Liver (tissue), 9 donors: ENCODE measurements around the gene BAIAP3. TPM values are rescaled to one million over a fixed set of nuclear protein-coding genes. Genes with fewer than 3 reads are reported as not detected.

Experiments
- DNase-seq: peaks from one replicate; pipeline ENCODE4 v3.0.0-alpha.2; 2017; ENCODE audit warnings: low spot score
- H3K27ac ChIP-seq, 2 donors: one replicate each; pipeline ENCODE4 v1.7.0; 2013; ENCODE audit warnings: inconsistent platforms in 2 of 2, low read length in 2 of 2, control low read depth in 1 of 2, low read depth in 1 of 2, mild to moderate bottlenecking in 1 of 2
- H3K27me3 ChIP-seq, 4 donors: one replicate each; pipeline versions ENCODE4 v1.6.1 to v1.7.0; 2013; ENCODE audit warnings: low read length in 3 of 4, inconsistent platforms in 1 of 4, mild to moderate bottlenecking in 1 of 4, moderate library complexity in 1 of 4; ENCODE audit not compliant: control insufficient read depth in 4 of 4, insufficient read depth in 4 of 4
- H3K36me3 ChIP-seq, 4 donors: one replicate each; pipeline versions ENCODE4 v1.6.1 to v1.7.0; 2013; ENCODE audit warnings: low read length in 3 of 4, mild to moderate bottlenecking in 3 of 4, low read depth in 1 of 4, moderate library complexity in 1 of 4; ENCODE audit not compliant: control insufficient read depth in 4 of 4, insufficient read depth in 3 of 4
- H3K4me1 ChIP-seq, 4 donors: one replicate each; pipeline versions ENCODE4 v1.6.1 to v1.7.0; 2013; ENCODE audit warnings: low read length in 3 of 4, mild to moderate bottlenecking in 3 of 4, moderate library complexity in 1 of 4; ENCODE audit not compliant: control insufficient read depth in 4 of 4, insufficient read depth in 4 of 4
- H3K4me3 ChIP-seq, 3 donors: one replicate each; pipeline versions ENCODE4 v1.6.1 to v1.7.0; 2013; ENCODE audit warnings: low read length in 3 of 3, control low read depth in 1 of 3, low read depth in 1 of 3, mild to moderate bottlenecking in 1 of 3
- H3K9ac ChIP-seq, 2 donors: one replicate each; pipeline ENCODE4 v1.7.0; 2013; ENCODE audit warnings: low read length in 2 of 2, mild to moderate bottlenecking in 2 of 2, moderate library complexity in 2 of 2, control low read depth in 1 of 2, low read depth in 1 of 2
- H3K9me3 ChIP-seq, 4 donors: one replicate each; pipeline versions ENCODE4 v1.6.1 to v1.7.0; 2013; ENCODE audit warnings: low read length in 3 of 4; ENCODE audit not compliant: control insufficient read depth in 4 of 4
- EGR1 ChIP-seq, 2 donors: IDR thresholded peaks; 2 replicates each; pipeline ENCODE4 v1.6.1; 2016 to 2018; ENCODE audit warnings: antibody characterized with exemption in 2 of 2, low read depth in 2 of 2
- FOXA1 ChIP-seq: IDR thresholded peaks from 2 replicates; pipeline ENCODE4 v1.6.1; 2016; ENCODE audit warnings: antibody characterized with exemption
- FOXA2 ChIP-seq: IDR thresholded peaks from 2 replicates; pipeline ENCODE4 v1.6.1; 2016; ENCODE audit warnings: antibody characterized with exemption
- GABPA ChIP-seq, 2 donors: IDR thresholded peaks in 1 of 2; conservative IDR thresholded peaks in 1 of 2; 2 replicates each; pipeline ENCODE4 v1.6.1; 2016; ENCODE audit warnings: antibody characterized with exemption in 2 of 2, mild to moderate bottlenecking in 1 of 2, moderate library complexity in 1 of 2
- HNF4A ChIP-seq, 2 donors: conservative IDR thresholded peaks; 2 replicates each; pipeline ENCODE4 v1.6.1; 2016; ENCODE audit warnings: antibody characterized with exemption in 2 of 2, mild to moderate bottlenecking in 2 of 2
- HNF4G ChIP-seq: IDR thresholded peaks from 2 replicates; pipeline ENCODE4 v1.6.1; 2016; ENCODE audit warnings: antibody characterized with exemption
- JUND ChIP-seq, 2 donors: IDR thresholded peaks; 2 replicates each; pipeline ENCODE4 v1.6.1; 2016; ENCODE audit warnings: antibody characterized with exemption in 2 of 2
- NR2F2 ChIP-seq: IDR thresholded peaks from 2 replicates; pipeline ENCODE4 v1.6.1; 2016; ENCODE audit warnings: antibody characterized with exemption
- RAD21 ChIP-seq, 2 donors: IDR thresholded peaks; 2 replicates each; pipeline ENCODE4 v1.6.1; 2016; ENCODE audit warnings: antibody characterized with exemption in 2 of 2, mild to moderate bottlenecking in 2 of 2
- RXRA ChIP-seq, 2 donors: IDR thresholded peaks; 2 replicates each; pipeline ENCODE4 v1.6.1; 2017 to 2018; ENCODE audit warnings: antibody characterized with exemption in 2 of 2, mild to moderate bottlenecking in 1 of 2
- SP1 ChIP-seq: IDR thresholded peaks from 2 replicates; pipeline ENCODE4 v1.6.1; 2018; ENCODE audit warnings: antibody characterized with exemption, mild to moderate bottlenecking
- TAF1 ChIP-seq: conservative IDR thresholded peaks from 2 replicates; pipeline ENCODE4 v1.6.1; 2016; ENCODE audit warnings: antibody characterized with exemption, mild to moderate bottlenecking
- YY1 ChIP-seq: IDR thresholded peaks from 2 replicates; pipeline ENCODE4 v1.6.1; 2016; ENCODE audit warnings: antibody characterized with exemption, mild to moderate bottlenecking
- WGBS: extraction: QIAGEN DNeasy Blood & Tissue Kit; methylation state at CpG from one replicate; pipeline ENCODE4 v1.1.7; 2013; 5-methylcytosine and 5-hydroxymethylcytosine counted together
- polyA plus RNA-seq, 2 donors: library from polyadenylated mRNA; stranded (reverse) in 1 of 2; unstranded in 1 of 2; fragments of 200-250 nt in 1 of 2; fragments of >200 nt in 1 of 2; fragmentation: Nextera tagmentation in 1 of 2; extraction: Ambion mirVana in 1 of 2; gene quantifications; one replicate each; pipeline versions ENCODE4 v1.2.1 to v1.2.3, GENCODE V29; 2013 to 2015
- total RNA-seq, 2 donors: library from RNA; depleted of rRNA; stranded (reverse); fragments of >200 nt; gene quantifications; one replicate each; pipeline ENCODE4 v1.2.3, GENCODE V29; 2014
- TF ChIP-seq, protein P1 (sequence below): IDR thresholded peaks from 2 replicates; pipeline ENCODE4 v1.6.1; 2016; ENCODE audit warnings: antibody characterized with exemption
- TF ChIP-seq, protein P2 (sequence below): fragments of 150-350 bp; IDR thresholded peaks from 2 replicates; pipeline ENCODE4 v1.5.1; 2017; ENCODE audit warnings: improper control_type of control experiment, low read depth, low read length; ENCODE audit not compliant: missing input control
- TF ChIP-seq, protein P3 (sequence below): IDR thresholded peaks from 2 replicates; pipeline ENCODE4 v1.6.1; 2016; ENCODE audit warnings: antibody characterized with exemption
- TF ChIP-seq, protein P4 (sequence below): IDR thresholded peaks from 2 replicates; pipeline ENCODE4 v1.6.1; 2016; ENCODE audit warnings: antibody characterized with exemption
- TF ChIP-seq, protein P5 (sequence below): IDR thresholded peaks from 2 replicates; pipeline ENCODE4 v1.6.1; 2016; ENCODE audit warnings: antibody characterized with exemption, mild to moderate bottlenecking
- donor health status: healthy.
- donor health status: healthy.
- donor health status: healthy.
- donor health status: healthy.
- donor health status: healthy.

Gene BAIAP3
- total and polyA plus RNA-seq, 4 donors: 1.6 to 3.8 (median 2.6) TPM

DNA sequence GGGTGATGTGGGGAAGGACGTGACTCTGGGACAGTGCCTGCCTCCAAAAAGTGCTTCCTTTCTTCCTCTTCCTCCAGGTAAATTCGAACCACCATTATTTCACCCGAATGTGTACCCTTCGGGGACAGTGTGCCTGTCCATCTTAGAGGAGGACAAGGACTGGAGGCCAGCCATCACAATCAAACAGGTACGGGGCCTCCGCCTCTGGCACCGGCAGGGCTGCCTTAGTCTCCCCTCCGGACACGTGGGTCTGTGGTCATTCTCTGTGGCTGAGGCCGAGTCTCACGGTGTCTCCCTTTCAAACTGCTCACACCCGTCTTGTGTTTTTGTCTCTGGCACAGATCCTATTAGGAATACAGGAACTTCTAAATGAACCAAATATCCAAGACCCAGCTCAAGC is 13.3 kb upstream of the BAIAP3 start:
- Histone ChIP-seq H3K9me3 (no peaks in the 10 kb centered on the region), H3K4me3 (no peak overlapping the region), H3K36me3 (peaks cover 34 to 86% (median 48%) of the 10 kb centered on the region in 4 donors), H3K4me1 (no peaks in the 10 kb centered on the region), H3K27ac (no peak overlapping the region), H3K9ac (no peak overlapping the region), H3K27me3 (no peaks in the 10 kb centered on the region)
- no peak for DNase-seq
- WGBS: 88% methylated on average over 12 of the region's 12 CpGs
- TF ChIP-seq NR2F2 (no peak), FOXA2 (no peak), JUND (IDR thresholded peaks at IDR 0.05) (no peak), YY1 (no peak), RXRA (IDR thresholded peaks at IDR 0.05) (no peak), HNF4A (conservative IDR thresholded peaks at IDR 0.05) (no peak), TAF1 (no peak), FOXA1 (no peak), HNF4G (no peak), RAD21 (IDR thresholded peaks at IDR 0.05) (no peak), SP1 (no peak), GABPA (IDR thresholded peaks at IDR 0.05 in 1 of 2, conservative IDR thresholded peaks at IDR 0.05 in 1 of 2) (no peak), EGR1 (IDR thresholded peaks at IDR 0.05; ENCODE audit: low read depth in 2 of 2) (no peak)
- TF ChIP-seq, protein P1, sequence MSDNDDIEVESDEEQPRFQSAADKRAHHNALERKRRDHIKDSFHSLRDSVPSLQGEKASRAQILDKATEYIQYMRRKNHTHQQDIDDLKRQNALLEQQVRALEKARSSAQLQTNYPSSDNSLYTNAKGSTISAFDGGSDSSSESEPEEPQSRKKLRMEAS: no peak
- TF ChIP-seq, protein P2, sequence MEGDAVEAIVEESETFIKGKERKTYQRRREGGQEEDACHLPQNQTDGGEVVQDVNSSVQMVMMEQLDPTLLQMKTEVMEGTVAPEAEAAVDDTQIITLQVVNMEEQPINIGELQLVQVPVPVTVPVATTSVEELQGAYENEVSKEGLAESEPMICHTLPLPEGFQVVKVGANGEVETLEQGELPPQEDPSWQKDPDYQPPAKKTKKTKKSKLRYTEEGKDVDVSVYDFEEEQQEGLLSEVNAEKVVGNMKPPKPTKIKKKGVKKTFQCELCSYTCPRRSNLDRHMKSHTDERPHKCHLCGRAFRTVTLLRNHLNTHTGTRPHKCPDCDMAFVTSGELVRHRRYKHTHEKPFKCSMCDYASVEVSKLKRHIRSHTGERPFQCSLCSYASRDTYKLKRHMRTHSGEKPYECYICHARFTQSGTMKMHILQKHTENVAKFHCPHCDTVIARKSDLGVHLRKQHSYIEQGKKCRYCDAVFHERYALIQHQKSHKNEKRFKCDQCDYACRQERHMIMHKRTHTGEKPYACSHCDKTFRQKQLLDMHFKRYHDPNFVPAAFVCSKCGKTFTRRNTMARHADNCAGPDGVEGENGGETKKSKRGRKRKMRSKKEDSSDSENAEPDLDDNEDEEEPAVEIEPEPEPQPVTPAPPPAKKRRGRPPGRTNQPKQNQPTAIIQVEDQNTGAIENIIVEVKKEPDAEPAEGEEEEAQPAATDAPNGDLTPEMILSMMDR: no peak
- TF ChIP-seq, protein P3, sequence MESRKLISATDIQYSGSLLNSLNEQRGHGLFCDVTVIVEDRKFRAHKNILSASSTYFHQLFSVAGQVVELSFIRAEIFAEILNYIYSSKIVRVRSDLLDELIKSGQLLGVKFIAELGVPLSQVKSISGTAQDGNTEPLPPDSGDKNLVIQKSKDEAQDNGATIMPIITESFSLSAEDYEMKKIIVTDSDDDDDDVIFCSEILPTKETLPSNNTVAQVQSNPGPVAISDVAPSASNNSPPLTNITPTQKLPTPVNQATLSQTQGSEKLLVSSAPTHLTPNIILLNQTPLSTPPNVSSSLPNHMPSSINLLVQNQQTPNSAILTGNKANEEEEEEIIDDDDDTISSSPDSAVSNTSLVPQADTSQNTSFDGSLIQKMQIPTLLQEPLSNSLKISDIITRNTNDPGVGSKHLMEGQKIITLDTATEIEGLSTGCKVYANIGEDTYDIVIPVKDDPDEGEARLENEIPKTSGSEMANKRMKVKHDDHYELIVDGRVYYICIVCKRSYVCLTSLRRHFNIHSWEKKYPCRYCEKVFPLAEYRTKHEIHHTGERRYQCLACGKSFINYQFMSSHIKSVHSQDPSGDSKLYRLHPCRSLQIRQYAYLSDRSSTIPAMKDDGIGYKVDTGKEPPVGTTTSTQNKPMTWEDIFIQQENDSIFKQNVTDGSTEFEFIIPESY: no peak
- TF ChIP-seq, protein P4, sequence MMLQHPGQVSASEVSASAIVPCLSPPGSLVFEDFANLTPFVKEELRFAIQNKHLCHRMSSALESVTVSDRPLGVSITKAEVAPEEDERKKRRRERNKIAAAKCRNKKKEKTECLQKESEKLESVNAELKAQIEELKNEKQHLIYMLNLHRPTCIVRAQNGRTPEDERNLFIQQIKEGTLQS: no peak
- TF ChIP-seq, protein P5, sequence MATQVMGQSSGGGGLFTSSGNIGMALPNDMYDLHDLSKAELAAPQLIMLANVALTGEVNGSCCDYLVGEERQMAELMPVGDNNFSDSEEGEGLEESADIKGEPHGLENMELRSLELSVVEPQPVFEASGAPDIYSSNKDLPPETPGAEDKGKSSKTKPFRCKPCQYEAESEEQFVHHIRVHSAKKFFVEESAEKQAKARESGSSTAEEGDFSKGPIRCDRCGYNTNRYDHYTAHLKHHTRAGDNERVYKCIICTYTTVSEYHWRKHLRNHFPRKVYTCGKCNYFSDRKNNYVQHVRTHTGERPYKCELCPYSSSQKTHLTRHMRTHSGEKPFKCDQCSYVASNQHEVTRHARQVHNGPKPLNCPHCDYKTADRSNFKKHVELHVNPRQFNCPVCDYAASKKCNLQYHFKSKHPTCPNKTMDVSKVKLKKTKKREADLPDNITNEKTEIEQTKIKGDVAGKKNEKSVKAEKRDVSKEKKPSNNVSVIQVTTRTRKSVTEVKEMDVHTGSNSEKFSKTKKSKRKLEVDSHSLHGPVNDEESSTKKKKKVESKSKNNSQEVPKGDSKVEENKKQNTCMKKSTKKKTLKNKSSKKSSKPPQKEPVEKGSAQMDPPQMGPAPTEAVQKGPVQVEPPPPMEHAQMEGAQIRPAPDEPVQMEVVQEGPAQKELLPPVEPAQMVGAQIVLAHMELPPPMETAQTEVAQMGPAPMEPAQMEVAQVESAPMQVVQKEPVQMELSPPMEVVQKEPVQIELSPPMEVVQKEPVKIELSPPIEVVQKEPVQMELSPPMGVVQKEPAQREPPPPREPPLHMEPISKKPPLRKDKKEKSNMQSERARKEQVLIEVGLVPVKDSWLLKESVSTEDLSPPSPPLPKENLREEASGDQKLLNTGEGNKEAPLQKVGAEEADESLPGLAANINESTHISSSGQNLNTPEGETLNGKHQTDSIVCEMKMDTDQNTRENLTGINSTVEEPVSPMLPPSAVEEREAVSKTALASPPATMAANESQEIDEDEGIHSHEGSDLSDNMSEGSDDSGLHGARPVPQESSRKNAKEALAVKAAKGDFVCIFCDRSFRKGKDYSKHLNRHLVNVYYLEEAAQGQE: no peak
